SK-N-SH (cell line): ENCODE results near the gene REXO1. TPM values are rescaled to one million over a fixed set of nuclear protein-coding genes. Genes with fewer than 3 reads are reported as not detected.

Source experiments
- CTCF ChIA-PET: fragments of 300-600, 350-600 bp; formaldehyde crosslinking; extraction: SDS; loops from one replicate; lab custom pipeline; 2021; lab: Yijun Ruan, JAX
- POLR2A ChIA-PET: fragments of 350-600 bp; sonication (Branson Sonifier 250); formaldehyde crosslinking; extraction: SDS; loops from one replicate; lab custom pipeline; 2020; ENCODE audit warnings: antibody characterized with exemption, inconsistent platforms; lab: Yijun Ruan, JAX
- DNase-seq: peaks from one replicate; pipeline ENCODE4 v3.0.0; 2012
- H2AFZ ChIP-seq: fragments of 200-600 bp; sonication (generic); 2 replicates; pipeline ENCODE4 v1.8.1; 2016; ENCODE audit warnings: antibody characterized with exemption, mild to moderate bottlenecking, low read depth
- H3F3A ChIP-seq: fragments of 200-600 bp; sonication (generic); replicated peaks from 2 replicates; pipeline ENCODE3; 2016; ENCODE audit warnings: antibody characterized with exemption, mild to moderate bottlenecking; ENCODE audit not compliant: insufficient read depth
- H3K27ac ChIP-seq, 2 experiments: fragments of 200-500 bp in 1 of 2; fragments of 200-600 bp in 1 of 2; sonication (Bioruptor generic) in 1 of 2; sonication (generic), shearing (Covaris generic) in 1 of 2; 2 replicates each; pipeline versions ENCODE4 v1.5.1 to v1.6.1; 2014 to 2016; ENCODE audit warnings: low read depth in 2 of 2, inconsistent platforms in 1 of 2, low read length in 1 of 2, mild to moderate bottlenecking in 1 of 2, mixed read lengths in 1 of 2
- H3K27me3 ChIP-seq: fragments of 200-600 bp; sonication (generic), shearing (Covaris generic); 2 replicates; pipeline ENCODE4 v1.6.1; 2016; ENCODE audit warnings: mixed run types; ENCODE audit not compliant: insufficient read depth
- H3K36me3 ChIP-seq, 2 experiments: fragments of 200-500 bp in 1 of 2; fragments of 200-600 bp in 1 of 2; sonication (Bioruptor generic) in 1 of 2; sonication (generic) in 1 of 2; replicated peaks in 1 of 2; 2 replicates each; pipeline versions ENCODE3 to v1.5.1; 2014 to 2016; ENCODE audit warnings: low read length in 1 of 2, mild to moderate bottlenecking in 1 of 2; ENCODE audit not compliant: insufficient read depth in 2 of 2, control insufficient read depth in 1 of 2
- H3K4me1 ChIP-seq, 2 experiments: fragments of 200-500 bp in 1 of 2; fragments of 200-600 bp in 1 of 2; sonication (Bioruptor generic) in 1 of 2; sonication (generic), shearing (Covaris generic) in 1 of 2; 2 replicates each; pipeline versions ENCODE4 v1.5.1 to v1.6.1; 2014 to 2016; ENCODE audit warnings: low read depth in 1 of 2, low read length in 1 of 2, mixed run types in 1 of 2; ENCODE audit not compliant: insufficient read depth in 2 of 2, control insufficient read depth in 1 of 2
- H3K4me2 ChIP-seq: fragments of 200-600 bp; sonication (generic), shearing (Covaris generic); 2 replicates; pipeline ENCODE4 v1.6.1; 2017; ENCODE audit warnings: mixed run types
- H3K4me3 ChIP-seq, 2 experiments: fragments of 200-500 bp in 1 of 2; fragments of 200-600 bp in 1 of 2; sonication (Bioruptor generic) in 1 of 2; sonication (generic), shearing (Covaris generic) in 1 of 2; 2 replicates each; pipeline versions ENCODE4 v1.5.1 to v1.8.1; 2014 to 2016; ENCODE audit warnings: low read depth in 2 of 2, inconsistent platforms in 1 of 2, low read length in 1 of 2, mild to moderate bottlenecking in 1 of 2, mixed read lengths in 1 of 2, moderate library complexity in 1 of 2
- H3K79me2 ChIP-seq: fragments of 200-600 bp; sonication (generic); 2 replicates; pipeline ENCODE4 v1.8.1; 2017; ENCODE audit warnings: mild to moderate bottlenecking; ENCODE audit not compliant: insufficient read depth
- H3K9ac ChIP-seq: fragments of 200-600 bp; sonication (generic); 2 replicates; pipeline ENCODE4 v1.6.1; 2017; ENCODE audit warnings: mixed run types
- H3K9me2 ChIP-seq: fragments of 200-600 bp; sonication (generic); 2 replicates; pipeline ENCODE4 v1.6.1; 2017; ENCODE audit warnings: mixed run types
- H3K9me3 ChIP-seq: fragments of 200-600 bp; sonication (generic); 2 replicates; pipeline ENCODE4 v1.6.1; 2017; ENCODE audit warnings: mixed run types, mild to moderate bottlenecking, moderate library complexity
- H4K20me1 ChIP-seq: fragments of 200-600 bp; sonication (generic); 2 replicates; pipeline ENCODE4 v1.6.1; 2017; ENCODE audit warnings: mild to moderate bottlenecking, mixed run types; ENCODE audit not compliant: insufficient read depth
- CHD2 ChIP-seq: fragments of 150-350 bp; IDR thresholded peaks from 2 replicates; pipeline ENCODE4 v1.6.1; 2018; ENCODE audit warnings: low read length; ENCODE audit not compliant: partially characterized antibody
- CTCF ChIP-seq: fragments of 200-600 bp; sonication (generic); IDR thresholded peaks from 2 replicates; pipeline ENCODE4 v1.6.1; 2017; ENCODE audit warnings: antibody characterized with exemption, mild to moderate bottlenecking, moderate library complexity
- NFIC ChIP-seq: IDR thresholded peaks from 2 replicates; pipeline ENCODE4 v1.4.0; 2012; ENCODE audit warnings: borderline replicate concordance
- RAD21 ChIP-seq: IDR thresholded peaks from 2 replicates; pipeline ENCODE4 v1.6.1; 2012; ENCODE audit warnings: mild to moderate bottlenecking, low read length
- REST ChIP-seq: IDR thresholded peaks from 2 replicates; pipeline ENCODE4 v1.6.1; 2012; ENCODE audit warnings: mild to moderate bottlenecking, low read depth, low read length, moderate library complexity
- RFX5 ChIP-seq: IDR thresholded peaks from 2 replicates; pipeline ENCODE4 v1.6.1; 2012; ENCODE audit warnings: mild to moderate bottlenecking, improper control_type of control experiment, low read length
- RXRA ChIP-seq: IDR thresholded peaks from 2 replicates; pipeline ENCODE4 v1.4.0; 2012; ENCODE audit warnings: low read depth, mild to moderate bottlenecking, borderline replicate concordance
- TCF12 ChIP-seq: IDR thresholded peaks from 2 replicates; pipeline ENCODE4 v1.4.0; 2012
- TEAD4 ChIP-seq: IDR thresholded peaks from 2 replicates; pipeline ENCODE4 v1.4.0; 2012; ENCODE audit warnings: mild to moderate bottlenecking, borderline replicate concordance; ENCODE audit not compliant: insufficient read depth
- USF1 ChIP-seq: IDR thresholded peaks from 2 replicates; pipeline ENCODE4 v1.4.0; 2012; ENCODE audit warnings: low read depth, borderline replicate concordance
- WGBS: methylation state at CpG from one replicate; pipeline ENCODE4 v1.1.6; 2017; ENCODE audit warnings: low lambda C conversion rate; 5-methylcytosine and 5-hydroxymethylcytosine counted together
- polyA plus RNA-seq, 3 experiments: library from polyadenylated mRNA; depleted of rRNA; stranded (reverse); fragments of >200 nt; gene quantifications; 2 replicates each; pipeline ENCODE4 v1.2.3, GENCODE V29; 2012

Gene REXO1
- polyA plus RNA-seq, 1 of the 3 experiments (the other 2 are of a cell fraction) = 18.8 TPM

GRCh38 chr19:1774989-1775772, 73.1 kb downstream of the REXO1 start:
- H3K36me3 ChIP-seq = no peaks in the 10 kb centered on the region
- H3K4me2 ChIP-seq = no peak overlapping the region
- peaks cover 73% of the 10 kb centered on the region for H3K27me3 ChIP-seq
- TF ChIP-seq CTCF (peak; percentile 50), REST (no peak), TCF12 (no peak)
- H3K27ac ChIP-seq = no peak overlapping the region
- DNase-seq = peak; percentile 72
- H2AFZ ChIP-seq = no peak overlapping the region
- CTCF ChIA-PET = interaction anchor here (0.6 to 11.8 kb wide), 4 partner anchors 18 to 229 kb away, joined by 3 to 143 read pairs (median 8); no protein-coding TSS in a partner anchor
- H3K9me2 ChIP-seq = no peaks in the 10 kb centered on the region
- POLR2A ChIA-PET = no interaction called here
- no peak overlapping the region for H3K9ac ChIP-seq
- WGBS = 29% methylated on average over 43 of the region's 59 CpGs
- no peaks in the 10 kb centered on the region for H4K20me1 ChIP-seq
- no peaks in the 10 kb centered on the region for H3K79me2 ChIP-seq
- H3K9me3 ChIP-seq = peaks cover 8% of the 10 kb centered on the region; the same call in 1 of the 2 replicates
- no peak overlapping the region; a peak in 1 of 4 replicates for H3K4me3 ChIP-seq
- H3K4me1 ChIP-seq = no peaks in the 10 kb centered on the region
- H3F3A ChIP-seq = peaks cover 3% of the 10 kb centered on the region

GRCh38 chr19:1773184-1773583, 75.1 kb downstream of the REXO1 start:
- H3K9ac ChIP-seq = no peak overlapping the region
- H3K4me2 ChIP-seq = no peak overlapping the region
- no peak overlapping the region for H3K27ac ChIP-seq
- no peak overlapping the region for H2AFZ ChIP-seq
- no peak overlapping the region for H3K4me3 ChIP-seq
- no peak for TF ChIP-seq RAD21
- no peak for TF ChIP-seq USF1
- no peak for TF ChIP-seq TEAD4
- TF ChIP-seq CTCF = no peak
- no peak for TF ChIP-seq RFX5
- TF ChIP-seq RXRA = no peak
- TF ChIP-seq CHD2 = no peak
- no peak for TF ChIP-seq NFIC
- no peaks in the 10 kb centered on the region for H3K79me2 ChIP-seq
- H3K36me3 ChIP-seq = no peaks in the 10 kb centered on the region
- no peaks in the 10 kb centered on the region for H3K4me1 ChIP-seq
- WGBS = 4% methylated on average over 8 of the region's 8 CpGs
- peaks cover 8% of the 10 kb centered on the region; the same call in 1 of the 2 replicates for H3K9me3 ChIP-seq
- POLR2A ChIA-PET = no interaction called here
- DNase-seq = no peak
- no peaks in the 10 kb centered on the region for H3K9me2 ChIP-seq
- H4K20me1 ChIP-seq = no peaks in the 10 kb centered on the region
- H3K27me3 ChIP-seq = peaks cover 59% of the 10 kb centered on the region
- CTCF ChIA-PET = interaction anchor here (0.7 to 3.3 kb wide), 8 partner anchors 9 to 227 kb away, joined by 4 to 22 read pairs (median 10); no protein-coding TSS in a partner anchor
- peaks cover 3% of the 10 kb centered on the region for H3F3A ChIP-seq
